BJ (cell line): ENCODE results near the gene PRR14L. TPM values are rescaled to one million over a fixed set of nuclear protein-coding genes. Genes with fewer than 3 reads are reported as not detected.
"Not testable (repeated sequence)": the region's sequence is repeated elsewhere in the genome, so short reads cannot be mapped to it uniquely, and the experiment has no call there.

Experiments
- CTCF ChIA-PET: fragments of 350-600 bp; formaldehyde crosslinking; extraction: SDS; loops from one replicate; lab custom pipeline; 2021; ENCODE audit warnings: antibody characterized with exemption, inconsistent platforms; lab: Yijun Ruan, JAX
- POLR2A ChIA-PET: fragments of 300-600 bp; sonication (Branson Sonifier 250); formaldehyde crosslinking; extraction: SDS; loops from one replicate; lab custom pipeline; 2021; ENCODE audit warnings: antibody characterized with exemption; lab: Charles Lee
- DNase-seq: peaks from one replicate; pipeline ENCODE4 v3.0.0-alpha.2; 2011; ENCODE audit warnings: low read depth
- H3K27me3 ChIP-seq: 2 replicates; pipeline ENCODE4 v1.6.0; 2011; ENCODE audit warnings: low read length; ENCODE audit not compliant: control insufficient read depth, insufficient read depth
- H3K36me3 ChIP-seq: 2 replicates; pipeline ENCODE4 v1.5.1; 2011; ENCODE audit warnings: low read length; ENCODE audit not compliant: control insufficient read depth, insufficient read depth
- H3K4me3 ChIP-seq: 2 replicates; pipeline ENCODE4 v1.5.1; 2011; ENCODE audit warnings: low read depth, mild to moderate bottlenecking, control low read depth, low read length
- CTCF ChIP-seq: IDR thresholded peaks from 2 replicates; pipeline ENCODE4 v1.5.1; 2011; ENCODE audit warnings: low read depth, mild to moderate bottlenecking, control low read depth, inconsistent platforms, low read length, moderate library complexity; ENCODE audit not compliant: insufficient read depth
- polyA plus RNA-seq: library from polyadenylated mRNA; depleted of rRNA; stranded (reverse); fragments of >200 nt; gene quantifications from 2 replicates; pipeline ENCODE4 v1.2.3, GENCODE V29; 2011

The PRR14L gene
- polyA plus RNA-seq, 1 experiment, result 8.0 TPM

- no peak for TF ChIP-seq CTCF
- ChIA-PET POLR2A (no interaction called here), CTCF (interaction anchor here (1.1 to 1.4 kb wide), 2 partner anchors 9 to 247 kb away, joined by 3 read pairs; no protein-coding TSS in a partner anchor)
- H3K27me3 ChIP-seq, result no peaks in the 10 kb centered on the region
- no peak overlapping the region for H3K4me3 ChIP-seq
- no peak for DNase-seq
- peaks cover 7% of the 10 kb centered on the region for H3K36me3 ChIP-seq
Observed at GRCh38 chr22:31723723-31724122, 26.2 kb downstream of the PRR14L start.

GRCh38 chr22:31719850-31720471 is 30.0 kb downstream of the PRR14L start:
- TF ChIP-seq CTCF, result no peak
- H3K36me3 ChIP-seq, result peaks cover 8% of the 10 kb centered on the region
- no peak overlapping the region for H3K4me3 ChIP-seq
- POLR2A ChIA-PET, result no interaction called here
- no peak for DNase-seq
- CTCF ChIA-PET, result interaction anchor here (1.4 to 1.6 kb wide), 2 partner anchors 32 to 251 kb away, joined by 3 read pairs; no protein-coding TSS in a partner anchor
- no peaks in the 10 kb centered on the region for H3K27me3 ChIP-seq

GRCh38 chr22:31715147-31715778 is 34.7 kb downstream of the PRR14L start:
- no peaks in the 10 kb centered on the region for H3K27me3 ChIP-seq
- no peak for DNase-seq
- H3K36me3 ChIP-seq, result peaks cover 6% of the 10 kb centered on the region
- POLR2A ChIA-PET, result no interaction called here
- CTCF ChIA-PET, result no interaction called here
- TF ChIP-seq CTCF, result no peak
- no peak overlapping the region for H3K4me3 ChIP-seq

GRCh38 chr22:31711226-31711625 is 38.7 kb downstream of the PRR14L start:
- POLR2A ChIA-PET, H3K4me3 ChIP-seq, DNase-seq, H3K27me3 ChIP-seq, H3K36me3 ChIP-seq: not testable (repeated sequence)
- CTCF ChIA-PET, result interaction anchor here (1.2 kb wide), 1 partner anchor 29 kb away, joined by 4 read pairs; no protein-coding TSS in a partner anchor

GRCh38 chr22:31707519-31707918 is 42.4 kb downstream of the PRR14L start:
- POLR2A ChIA-PET, result no interaction called here
- Histone ChIP-seq H3K36me3 (peaks cover 16% of the 10 kb centered on the region), H3K4me3 (no peak overlapping the region), H3K27me3 (no peaks in the 10 kb centered on the region)
- no peak for DNase-seq
- no peak for TF ChIP-seq CTCF
- CTCF ChIA-PET, result interaction anchor here (1.1 kb wide), 1 partner anchor 20 kb away, joined by 4 read pairs; no protein-coding TSS in a partner anchor
